ENCODE data around the gene PSMD8. TPM values are rescaled to one million over a fixed set of nuclear protein-coding genes. Genes with fewer than 3 reads are reported as not detected.
"Not testable (repeated sequence)": the region's sequence is repeated elsewhere in the genome, so short reads cannot be mapped to it uniquely, and the experiment has no call there.

Gene PSMD8
- total RNA-seq, 1 donor from 2014 or later, result 131 TPM

GRCh38 chr19:38335949-38336637, 38.3 kb upstream of the PSMD8 start:
- no peak for TF ChIP-seq CTCF (IDR thresholded peaks at IDR 0.05; ENCODE audit: unreplicated experiment)
- H3K9me3 Mint-ChIP-seq, result no peaks in the 10 kb centered on the region
- DNase-seq (ENCODE audit: low spot score in 2 of 2, unreplicated experiment in 2 of 2), result peak; percentile 87 to 94
- peak overlapping the region; percentile 99 for H3K27ac Mint-ChIP-seq
- H3K27me3 Mint-ChIP-seq (ENCODE audit: low read depth), result no peaks in the 10 kb centered on the region
- H3K4me1 Mint-ChIP-seq, result peaks cover 15% of the 10 kb centered on the region
- H3K4me3 Mint-ChIP-seq, result peak overlapping the region; percentile 87
- peaks cover 4% of the 10 kb centered on the region for H3K36me3 Mint-ChIP-seq

- DNase-seq (ENCODE audit: low spot score in 2 of 2, unreplicated experiment in 2 of 2), result peak; percentile 89 to 94
- Mint-ChIP-seq H3K27ac (peak overlapping the region; percentile 99), H3K4me1 (peaks cover 15% of the 10 kb centered on the region), H3K36me3 (peaks cover 4% of the 10 kb centered on the region), H3K4me3 (peak overlapping the region; percentile 87), H3K27me3 (ENCODE audit: low read depth) (no peaks in the 10 kb centered on the region), H3K9me3 (no peaks in the 10 kb centered on the region)
- no peak for TF ChIP-seq CTCF (IDR thresholded peaks at IDR 0.05; ENCODE audit: unreplicated experiment)
These were observed 37.6 kb upstream of the PSMD8 start for GRCh38 chr19:38336638-38337359.

GRCh38 chr19:38337360-38337653, 37.1 kb upstream of the PSMD8 start:
- H3K4me3 Mint-ChIP-seq, result peak overlapping the region; percentile 87
- no peak for DNase-seq (ENCODE audit: low spot score in 2 of 2, unreplicated experiment in 2 of 2)
- H3K27ac Mint-ChIP-seq, result peak overlapping the region; percentile 99
- TF ChIP-seq CTCF (IDR thresholded peaks at IDR 0.05; ENCODE audit: unreplicated experiment), result no peak
- peaks cover 15% of the 10 kb centered on the region for H3K4me1 Mint-ChIP-seq
- H3K27me3 Mint-ChIP-seq (ENCODE audit: low read depth), result no peaks in the 10 kb centered on the region
- no peaks in the 10 kb centered on the region for H3K9me3 Mint-ChIP-seq
- peaks cover 4% of the 10 kb centered on the region for H3K36me3 Mint-ChIP-seq

- Mint-ChIP-seq H3K4me1 (peaks cover 15% of the 10 kb centered on the region), H3K27ac (peak overlapping the region; percentile 61), H3K4me3 (peak overlapping the region; percentile 44)
- not testable (repeated sequence) for H3K9me3 Mint-ChIP-seq; H3K36me3 Mint-ChIP-seq; H3K27me3 Mint-ChIP-seq (ENCODE audit: low read depth); DNase-seq (ENCODE audit: low spot score in 2 of 2, unreplicated experiment in 2 of 2)
These were observed 35.4 kb upstream of the PSMD8 start for GRCh38 chr19:38339011-38339410.

- Mint-ChIP-seq H3K27ac (no peak overlapping the region), H3K4me3 (no peak overlapping the region), H3K27me3 (ENCODE audit: low read depth) (no peaks in the 10 kb centered on the region), H3K36me3 (peaks cover 4% of the 10 kb centered on the region), H3K4me1 (peaks cover 15% of the 10 kb centered on the region), H3K9me3 (no peaks in the 10 kb centered on the region)
- TF ChIP-seq CTCF (IDR thresholded peaks at IDR 0.05; ENCODE audit: unreplicated experiment), result no peak
- DNase-seq (ENCODE audit: low spot score in 2 of 2, unreplicated experiment in 2 of 2), result no peak
These were observed 33.4 kb upstream of the PSMD8 start for GRCh38 chr19:38340927-38341326.

- Mint-ChIP-seq H3K4me3 (no peak overlapping the region), H3K36me3 (no peaks in the 10 kb centered on the region), H3K27ac (no peak overlapping the region), H3K27me3 (ENCODE audit: low read depth) (no peaks in the 10 kb centered on the region), H3K9me3 (no peaks in the 10 kb centered on the region), H3K4me1 (no peaks in the 10 kb centered on the region)
- TF ChIP-seq CTCF (IDR thresholded peaks at IDR 0.05; ENCODE audit: unreplicated experiment), result no peak
- DNase-seq (ENCODE audit: low spot score in 2 of 2, unreplicated experiment in 2 of 2), result no peak
These were observed 27.5 kb upstream of the PSMD8 start for GRCh38 chr19:38346837-38347236.
